Heart left ventricle (tissue), 16 donors: Measurements from ENCODE around the gene SLC43A3. TPM values are rescaled to one million over a fixed set of nuclear protein-coding genes. Genes with fewer than 3 reads are reported as not detected.

ENCODE experiments used
- ATAC-seq, 4 donors: fragments of 200-7000 bp; cut with Tn5 transposase; one replicate each; pipeline ENCODE4 v1.9.1; 2020 to 2022; ENCODE audit warnings: moderate library complexity in 4 of 4, mild to moderate bottlenecking in 3 of 4, moderate number of reproducible peaks in 1 of 4
- DNase-seq, 5 donors: peaks; one replicate each; pipeline ENCODE4 v3.0.0-alpha.2; 2020
- H3K27ac ChIP-seq, 12 donors: fragments of 200-600 bp; sonication (generic) in 4 of 12; one replicate each; pipeline versions ENCODE4 v1.5.0 to v1.8.0; 2016 to 2022; ENCODE audit warnings: mild to moderate bottlenecking in 2 of 12
- H3K27me3 ChIP-seq, 9 donors: fragments of 200-600 bp; sonication (generic) in 2 of 9; one replicate each; pipeline versions ENCODE4 v1.5.1 to v1.8.0; 2016 to 2022; ENCODE audit warnings: mild to moderate bottlenecking in 3 of 9
- H3K36me3 ChIP-seq, 9 donors: fragments of 200-600 bp; sonication (generic) in 2 of 9; one replicate each; pipeline versions ENCODE4 v1.5.0 to v1.8.0; 2018 to 2022; ENCODE audit warnings: mild to moderate bottlenecking in 2 of 9
- H3K4me1 ChIP-seq, 12 donors: fragments of 200-600 bp; sonication (generic) in 4 of 12; one replicate each; pipeline versions ENCODE4 v1.5.0 to v1.8.0; 2016 to 2022; ENCODE audit warnings: mild to moderate bottlenecking in 3 of 12
- H3K4me3 ChIP-seq, 12 donors: fragments of 200-600 bp; sonication (generic) in 4 of 12; one replicate each; pipeline versions ENCODE4 v1.5.0 to v1.8.0; 2017 to 2022; ENCODE audit warnings: mild to moderate bottlenecking in 9 of 12, moderate library complexity in 4 of 12
- H3K9me3 ChIP-seq, 12 donors: fragments of 200-600 bp; sonication (generic) in 4 of 12; one replicate each; pipeline versions ENCODE4 v1.5.0 to v1.8.0; 2016 to 2022; ENCODE audit warnings: mild to moderate bottlenecking in 1 of 12
- POLR2A ChIP-seq, 2 donors: fragments of 450-650 bp; IDR thresholded peaks; one replicate each; pipeline ENCODE4 v1.6.1; 2017; ENCODE audit warnings: antibody characterized with exemption in 2 of 2, mild to moderate bottlenecking in 2 of 2, moderate library complexity in 2 of 2
- WGBS, 4 donors: extraction: QIAGEN DNeasy Blood & Tissue Kit in 2 of 4; methylation state at CpG; one replicate each; pipeline versions ENCODE4 v1.1.5 to v1.1.7; 2013 to 2018; 5-methylcytosine and 5-hydroxymethylcytosine counted together
- intact Hi-C, 10 donors: fragments of 100-400 bp; cut with DNase I; formaldehyde crosslinking; loops; one replicate each; pipeline versions ENCODE4 v1.11.1 to v1.14.2; 2022
- polyA plus RNA-seq, 2 donors: library from polyadenylated mRNA; stranded (reverse); fragments of 200-250 nt; gene quantifications; one replicate each; pipeline ENCODE4 v1.2.3, GENCODE V29; 2013
- total RNA-seq, 9 donors: library from RNA; depleted of rRNA in 2 of 9; stranded (reverse); fragments of >200 nt in 2 of 9; fragmentation: NEBNext Ultra II Directional in 3 of 9; extraction: Animal tissue kit (Norgen Biotek cat#: 25700) in 3 of 9; gene quantifications; one replicate each; pipeline versions ENCODE4 v1.1.0 to v1.2.4, GENCODE V29; 2016 to 2023
- TF ChIP-seq, protein P1 (sequence below), 12 donors: fragments of 200-600 bp; sonication (generic) in 4 of 12; IDR thresholded peaks; one replicate each; pipeline versions ENCODE4 v1.5.0 to v1.8.0; 2018 to 2022; ENCODE audit warnings: antibody characterized with exemption in 12 of 12, mild to moderate bottlenecking in 5 of 12
- donor health status: ischemic (EF 13 %, LVEDD 7.1; RV severe dilation, severe dysfunction).
- donor health status: healthy with polysubstance abuse.
- donor health status: DM: no; HTN: yes; CAD: no.
- donor health status: DM: no; HTN: no; CAD: no.
- donor health status: ischemic (EF 25% LVEDD 6.9; RV normal size, moderate dysfunction).
- donor health status: ischemic (EF 25% LVEDD 5.7; RV mildly dilated, moderate dysfunction).
- donor health status: healthy.
- donor health status: DM: yes; HTN: yes; CAD: no.
- donor health status: ischemic (EF 35%, LVEDD 5.7; RV mildly dilated, moderate dysfunction).
- donor health status: nonischemic (EF 11% LVEDD 7.7; RV severe dilation, severe dysfunction).
- donor health status: DM: yes; HTN: yes; CAD: no.
- donor health status: PGD.
- donor health status: ischemic (EF 29% LVEDD 5.4; RV normal size, mild dysfunction).
- donor health status: nonischemic (EF 23%, LVEDD 6.1; RV moderate dilation, normal function).

The SLC43A3 gene
- total and polyA plus RNA-seq, 11 donors = 13.5 to 56.9 (median 23.6) TPM

DNA sequence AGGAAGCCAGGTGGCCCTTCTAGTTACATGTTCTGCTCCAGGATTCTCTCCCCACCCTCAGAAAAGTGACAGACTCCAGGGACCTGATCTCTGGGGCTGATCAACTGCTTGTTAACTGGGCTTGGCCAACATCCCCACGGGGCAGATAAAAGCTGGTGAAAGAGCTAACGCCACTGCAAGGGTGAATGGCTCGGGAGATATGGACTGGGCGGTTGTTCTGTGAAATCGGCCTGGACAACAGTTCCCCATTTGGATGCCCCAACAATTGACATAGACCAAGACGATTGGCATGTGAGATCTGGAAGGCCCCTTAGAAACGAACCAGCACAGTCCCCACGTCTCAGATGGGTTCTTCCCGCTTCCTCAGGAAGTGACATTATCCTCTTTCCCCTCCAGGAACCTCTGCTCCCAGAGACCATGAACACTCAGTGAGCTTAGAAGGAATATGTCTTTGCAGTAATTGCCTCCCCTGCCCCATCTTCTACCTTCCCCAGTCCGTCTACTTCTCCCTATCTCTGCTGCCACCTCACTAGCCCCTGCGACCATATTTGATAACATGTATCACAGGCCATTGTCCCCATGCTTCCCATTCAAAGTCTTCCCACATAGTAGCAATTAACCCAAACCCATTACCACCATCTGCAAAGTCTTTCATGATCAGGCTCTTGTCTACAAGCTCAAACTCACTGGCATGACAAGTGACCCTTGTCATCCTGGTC lies 30.9 kb downstream of the SLC43A3 start:
- Histone ChIP-seq H3K9me3 (no peaks in the 10 kb centered on the region), H3K27ac (no peak overlapping the region), H3K4me3 (no peak overlapping the region), H3K4me1 (no peaks in the 10 kb centered on the region), H3K36me3 (no peaks in the 10 kb centered on the region), H3K27me3 (no peaks in the 10 kb centered on the region)
- TF ChIP-seq, protein P1, sequence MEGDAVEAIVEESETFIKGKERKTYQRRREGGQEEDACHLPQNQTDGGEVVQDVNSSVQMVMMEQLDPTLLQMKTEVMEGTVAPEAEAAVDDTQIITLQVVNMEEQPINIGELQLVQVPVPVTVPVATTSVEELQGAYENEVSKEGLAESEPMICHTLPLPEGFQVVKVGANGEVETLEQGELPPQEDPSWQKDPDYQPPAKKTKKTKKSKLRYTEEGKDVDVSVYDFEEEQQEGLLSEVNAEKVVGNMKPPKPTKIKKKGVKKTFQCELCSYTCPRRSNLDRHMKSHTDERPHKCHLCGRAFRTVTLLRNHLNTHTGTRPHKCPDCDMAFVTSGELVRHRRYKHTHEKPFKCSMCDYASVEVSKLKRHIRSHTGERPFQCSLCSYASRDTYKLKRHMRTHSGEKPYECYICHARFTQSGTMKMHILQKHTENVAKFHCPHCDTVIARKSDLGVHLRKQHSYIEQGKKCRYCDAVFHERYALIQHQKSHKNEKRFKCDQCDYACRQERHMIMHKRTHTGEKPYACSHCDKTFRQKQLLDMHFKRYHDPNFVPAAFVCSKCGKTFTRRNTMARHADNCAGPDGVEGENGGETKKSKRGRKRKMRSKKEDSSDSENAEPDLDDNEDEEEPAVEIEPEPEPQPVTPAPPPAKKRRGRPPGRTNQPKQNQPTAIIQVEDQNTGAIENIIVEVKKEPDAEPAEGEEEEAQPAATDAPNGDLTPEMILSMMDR (IDR thresholded peaks at IDR 0.05) = no peak
- no peak for TF ChIP-seq POLR2A (IDR thresholded peaks at IDR 0.05)
- no peak for DNase-seq
- intact Hi-C loops = no loop called here
- no peak for ATAC-seq
- WGBS, 4 donors = 76 to 78% (median 78%) methylated on average over 11 of the region's 11 CpGs

DNA sequence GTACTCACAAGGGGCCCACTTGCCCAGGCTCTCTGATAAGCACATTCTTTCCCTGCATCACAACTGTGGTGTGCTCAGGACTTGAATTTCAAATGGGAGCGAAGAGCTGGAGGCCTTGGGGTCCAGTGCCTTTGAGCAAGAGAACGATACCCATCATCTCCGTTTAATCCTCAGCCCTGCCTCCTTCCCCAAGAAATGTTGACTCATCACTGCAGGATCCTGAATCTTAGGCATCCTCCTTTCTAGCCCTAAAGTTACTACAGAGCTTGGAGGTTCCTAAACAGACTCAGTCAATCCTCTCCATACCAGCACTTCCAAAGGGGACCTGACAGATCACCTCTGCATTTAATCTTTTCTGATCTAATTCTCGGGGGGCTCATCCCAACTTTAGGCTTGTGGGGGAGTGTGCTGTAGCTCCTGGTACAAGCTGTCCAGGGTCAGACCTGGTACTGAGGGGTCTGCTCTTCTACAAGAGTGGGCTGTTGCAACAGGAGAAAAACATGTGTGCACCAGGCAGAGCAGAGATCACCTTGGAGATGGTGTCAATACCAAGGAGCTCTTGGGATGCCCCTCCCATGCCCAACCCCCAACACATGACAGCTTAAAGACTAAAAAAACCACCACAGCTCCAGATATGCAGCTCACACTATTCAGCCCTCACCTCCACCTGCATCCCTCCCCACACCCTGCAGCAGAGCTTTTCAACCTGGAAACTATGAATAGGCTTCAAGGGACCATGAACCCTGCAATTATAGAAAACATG lies 32.5 kb downstream of the SLC43A3 start:
- ATAC-seq = no peak

DNA sequence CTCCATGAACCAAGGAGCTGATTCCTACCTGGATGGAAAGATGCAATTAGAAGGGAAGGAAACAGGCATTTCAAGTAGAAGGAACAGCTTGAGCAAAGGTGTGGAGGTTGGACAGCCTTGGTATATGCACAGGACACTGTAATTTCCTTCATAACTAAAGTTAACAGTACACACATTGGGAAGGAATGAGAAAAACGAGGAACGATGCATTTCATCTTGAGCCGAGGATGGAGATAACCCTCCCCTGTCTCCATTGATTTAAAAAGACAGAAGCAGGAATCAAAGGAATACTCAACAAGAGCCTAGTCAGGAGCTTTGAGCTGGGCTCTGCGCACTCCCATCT lies 34.2 kb downstream of the SLC43A3 start:
- Histone ChIP-seq H3K36me3 (no peaks in the 10 kb centered on the region), H3K27ac (no peak overlapping the region), H3K9me3 (no peaks in the 10 kb centered on the region), H3K4me3 (no peak overlapping the region), H3K4me1 (no peaks in the 10 kb centered on the region), H3K27me3 (peaks cover 0 to 6% (median 0%) of the 10 kb centered on the region in 9 donors)
- TF ChIP-seq POLR2A (IDR thresholded peaks at IDR 0.05) = no peak
- TF ChIP-seq, protein P1 (IDR thresholded peaks at IDR 0.05) = no peak
- ATAC-seq = no peak
- no peak for DNase-seq
- 84 to 91% (median 86%) methylated on average over 4 of the region's 4 CpGs for WGBS, 4 donors
- intact Hi-C loops = no loop called here

More for the DNA sequence above, 32.5 kb downstream of the SLC43A3 start:
- intact Hi-C loops = no loop called here
- Histone ChIP-seq H3K36me3 (no peaks in the 10 kb centered on the region), H3K27ac (no peak overlapping the region), H3K27me3 (peaks cover 0 to 4% (median 0%) of the 10 kb centered on the region in 9 donors), H3K4me1 (no peaks in the 10 kb centered on the region), H3K4me3 (no peak overlapping the region), H3K9me3 (no peaks in the 10 kb centered on the region)
- no peak for DNase-seq
- TF ChIP-seq, protein P1 (IDR thresholded peaks at IDR 0.05) = no peak
- TF ChIP-seq POLR2A (IDR thresholded peaks at IDR 0.05) = no peak
- 81 to 86% (median 83%) methylated on average over 4 of the region's 4 CpGs for WGBS, 4 donors

DNA sequence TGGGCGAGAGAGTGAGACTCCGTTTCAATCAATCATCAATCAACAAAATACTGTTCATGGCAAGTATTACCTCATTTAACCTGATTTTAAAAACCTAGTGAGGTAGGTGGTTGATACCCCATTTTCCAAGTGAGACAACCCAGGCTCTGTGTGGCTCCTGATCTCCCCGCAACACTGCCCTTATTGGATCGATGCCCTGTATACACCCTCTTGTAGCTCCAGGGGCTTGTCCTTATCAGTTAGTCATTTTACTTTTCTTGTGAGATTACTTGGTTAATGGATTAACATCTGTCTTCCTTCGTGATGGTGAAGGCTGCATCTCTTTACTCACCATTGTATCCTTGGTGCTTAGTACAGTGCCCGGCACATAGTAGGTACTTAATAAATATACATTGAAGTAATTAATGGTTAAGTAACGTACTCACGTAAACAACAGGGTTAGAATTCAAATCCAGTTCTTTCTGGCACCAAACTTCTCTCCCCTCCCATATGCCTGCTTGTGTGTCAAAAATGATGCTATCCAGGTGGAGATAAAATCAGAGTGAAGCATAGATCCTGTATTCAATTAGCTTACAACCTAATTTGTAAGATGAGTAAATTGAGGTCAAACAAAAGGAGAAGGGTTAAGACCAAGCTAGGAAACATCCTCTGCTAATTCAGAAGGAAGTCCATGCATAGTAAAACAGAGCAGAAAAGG lies 34.7 kb downstream of the SLC43A3 start:
- no peak for TF ChIP-seq POLR2A (IDR thresholded peaks at IDR 0.05)
- TF ChIP-seq, protein P1 (IDR thresholded peaks at IDR 0.05) = no peak

More for the DNA sequence above, 34.7 kb downstream of the SLC43A3 start:
- H3K27ac ChIP-seq = no peak overlapping the region
- H3K36me3 ChIP-seq = no peaks in the 10 kb centered on the region
- peaks cover 0 to 6% (median 0%) of the 10 kb centered on the region in 9 donors for H3K27me3 ChIP-seq
- ATAC-seq = no peak
- intact Hi-C loops = no loop called here
- H3K4me3 ChIP-seq = no peak overlapping the region
- H3K9me3 ChIP-seq = no peaks in the 10 kb centered on the region
- H3K4me1 ChIP-seq = peaks cover 0 to 2% (median 0%) of the 10 kb centered on the region in 12 donors
- no peak for DNase-seq
- WGBS, 4 donors = 78 to 91% (median 85%) methylated on average over 8 of the region's 8 CpGs
